Measurements from ENCODE around the gene CDR2.

Gene CDR2

GRCh38 chr16:22312897-22313781 is 61.3 kb downstream of the CDR2 start:
- H3K4me3 ChIP-seq (ENCODE audit: low read depth, low read length) = peak overlapping the region; percentile 8
- H3K27me3 ChIP-seq (ENCODE audit: insufficient read depth, low read depth, severe bottlenecking) = no peaks in the 10 kb centered on the region
- peak overlapping the region; percentile 95 for H3K27ac ChIP-seq
- H3K36me3 ChIP-seq = peaks cover 83% of the 10 kb centered on the region
- DNase-seq = peak; percentile 95
- TF ChIP-seq CTCF (IDR thresholded peaks at IDR 0.05; ENCODE audit: low read depth, low read length) = no peak
- no peaks in the 10 kb centered on the region for H3K9me3 ChIP-seq (ENCODE audit: severe bottlenecking)

GRCh38 chr16:22311520-22311919 is 62.9 kb downstream of the CDR2 start:
- H3K4me3 ChIP-seq (ENCODE audit: low read depth, low read length) = no peak overlapping the region
- no peaks in the 10 kb centered on the region for H3K27me3 ChIP-seq (ENCODE audit: insufficient read depth, low read depth, severe bottlenecking)
- peaks cover 81% of the 10 kb centered on the region for H3K36me3 ChIP-seq
- no peak for TF ChIP-seq CTCF (IDR thresholded peaks at IDR 0.05; ENCODE audit: low read depth, low read length)
- no peak overlapping the region for H3K27ac ChIP-seq
- DNase-seq = no peak
- H3K9me3 ChIP-seq (ENCODE audit: severe bottlenecking) = no peaks in the 10 kb centered on the region

GRCh38 chr16:22308824-22309520 is 65.4 kb downstream of the CDR2 start:
- H3K27me3 ChIP-seq (ENCODE audit: insufficient read depth, low read depth, severe bottlenecking) = no peaks in the 10 kb centered on the region
- H3K4me3 ChIP-seq (ENCODE audit: low read depth, low read length) = no peak overlapping the region
- H3K36me3 ChIP-seq = peaks cover 83% of the 10 kb centered on the region
- no peak for TF ChIP-seq CTCF (IDR thresholded peaks at IDR 0.05; ENCODE audit: low read depth, low read length)
- H3K27ac ChIP-seq = no peak overlapping the region
- H3K9me3 ChIP-seq (ENCODE audit: severe bottlenecking) = no peaks in the 10 kb centered on the region
- DNase-seq = no peak

- TF ChIP-seq CTCF (IDR thresholded peaks at IDR 0.05; ENCODE audit: low read depth, low read length) = no peak
- no peak overlapping the region for H3K4me3 ChIP-seq (ENCODE audit: low read depth, low read length)
- peaks cover 87% of the 10 kb centered on the region for H3K36me3 ChIP-seq
- DNase-seq = no peak
- no peaks in the 10 kb centered on the region for H3K27me3 ChIP-seq (ENCODE audit: insufficient read depth, low read depth, severe bottlenecking)
- no peaks in the 10 kb centered on the region for H3K9me3 ChIP-seq (ENCODE audit: severe bottlenecking)
- no peak overlapping the region for H3K27ac ChIP-seq
Measured at GRCh38 chr16:22307838-22308237, 66.6 kb downstream of the CDR2 start.

GRCh38 chr16:22306788-22307187 is 67.6 kb downstream of the CDR2 start:
- H3K36me3 ChIP-seq = peaks cover 87% of the 10 kb centered on the region
- no peaks in the 10 kb centered on the region for H3K27me3 ChIP-seq (ENCODE audit: insufficient read depth, low read depth, severe bottlenecking)
- no peak for TF ChIP-seq CTCF (IDR thresholded peaks at IDR 0.05; ENCODE audit: low read depth, low read length)
- no peaks in the 10 kb centered on the region for H3K9me3 ChIP-seq (ENCODE audit: severe bottlenecking)
- no peak for DNase-seq
- H3K4me3 ChIP-seq (ENCODE audit: low read depth, low read length) = no peak overlapping the region
- H3K27ac ChIP-seq = no peak overlapping the region
